Amniotic stem cell (primary cell): ENCODE results near the gene ABCC12.
A peak's percentile ranks its signal among the peaks of the same experiment; 100 is the strongest.

Experiments
- DNase-seq: peaks from one replicate; lab custom pipeline; 2025; lab: John Stamatoyannopoulos, UW

The ABCC12 gene

GRCh38 chr16:48132696-48133095 is 23.1 kb downstream of the ABCC12 start:
- no peak for DNase-seq

GRCh38 chr16:48131201-48131935 is 24.4 kb downstream of the ABCC12 start:
- DNase-seq = no peak

- DNase-seq = no peak
These were observed 25.9 kb downstream of the ABCC12 start for GRCh38 chr16:48129926-48130325.

GRCh38 chr16:48128769-48129168 is 27.0 kb downstream of the ABCC12 start:
- no peak for DNase-seq

- peak; percentile 93 for DNase-seq
These were observed 28.8 kb downstream of the ABCC12 start for GRCh38 chr16:48126801-48127644.

GRCh38 chr16:48125888-48126287 is 29.9 kb downstream of the ABCC12 start:
- DNase-seq = no peak

- DNase-seq = no peak
These were observed 31.5 kb downstream of the ABCC12 start for GRCh38 chr16:48124266-48124665.

- peak; percentile 94 for DNase-seq
These were observed 32.5 kb downstream of the ABCC12 start for GRCh38 chr16:48123104-48123788.

- no peak for DNase-seq
These were observed 34.5 kb downstream of the ABCC12 start for GRCh38 chr16:48121276-48121675.

GRCh38 chr16:48118841-48119240 is 37.0 kb downstream of the ABCC12 start:
- no peak for DNase-seq

- no peak for DNase-seq
These were observed 38.3 kb downstream of the ABCC12 start for GRCh38 chr16:48117217-48118105.

- DNase-seq = no peak
These were observed 40.5 kb downstream of the ABCC12 start for GRCh38 chr16:48115299-48115698.

- no peak for DNase-seq
These were observed 41.4 kb downstream of the ABCC12 start for GRCh38 chr16:48114410-48114809.

GRCh38 chr16:48113471-48113870 is 42.3 kb downstream of the ABCC12 start:
- no peak for DNase-seq

GRCh38 chr16:48113001-48113400 is 42.8 kb downstream of the ABCC12 start:
- DNase-seq = no peak

GRCh38 chr16:48112600-48112999 is 43.2 kb downstream of the ABCC12 start:
- no peak for DNase-seq

- no peak for DNase-seq
These were observed 44.8 kb downstream of the ABCC12 start for GRCh38 chr16:48110982-48111381.

GRCh38 chr16:48110000-48110399 is 45.8 kb downstream of the ABCC12 start:
- no peak for DNase-seq

GRCh38 chr16:48109475-48109874 is 46.3 kb downstream of the ABCC12 start:
- no peak for DNase-seq

- no peak for DNase-seq
These were observed 49.3 kb downstream of the ABCC12 start for GRCh38 chr16:48106446-48106845.
